Osteoblast (primary cell): ENCODE data around the gene CCDC33. TPM values are rescaled to one million over a fixed set of nuclear protein-coding genes. Genes with fewer than 3 reads are reported as not detected.

Source experiments
- DNase-seq: peaks from one replicate; pipeline ENCODE4 v3.0.0; 2011; ENCODE audit warnings: low spot score, mixed read lengths; ENCODE audit not compliant: insufficient read length; ENCODE audit errors: missing footprints
- H2AFZ ChIP-seq: 2 replicates; pipeline ENCODE4 v1.6.0; 2011; ENCODE audit warnings: mild to moderate bottlenecking, low read length
- H3K27ac ChIP-seq: 2 replicates; pipeline ENCODE4 v1.5.1; 2011; ENCODE audit warnings: mild to moderate bottlenecking, low read depth, low read length, moderate library complexity
- H3K27me3 ChIP-seq: 2 replicates; pipeline ENCODE4 v1.6.0; 2012; ENCODE audit warnings: mild to moderate bottlenecking, control low read depth, inconsistent platforms, low read length, moderate library complexity; ENCODE audit not compliant: insufficient read depth
- H3K36me3 ChIP-seq: 2 replicates; pipeline ENCODE4 v1.5.1; 2011; ENCODE audit warnings: mild to moderate bottlenecking, low read length, control low read depth, moderate library complexity; ENCODE audit not compliant: insufficient read depth
- H3K4me1 ChIP-seq: 2 replicates; pipeline ENCODE4 v1.5.1; 2011; ENCODE audit warnings: mild to moderate bottlenecking, low read length, control low read depth, moderate library complexity; ENCODE audit not compliant: insufficient read depth
- H3K4me2 ChIP-seq: 2 replicates; pipeline ENCODE4 v1.6.0; 2011; ENCODE audit warnings: mild to moderate bottlenecking, low read length; ENCODE audit not compliant: insufficient read depth
- H3K4me3 ChIP-seq: fragments of 200-600 bp; sonication (generic); 3 replicates; pipeline ENCODE4 v1.5.1; 2012; ENCODE audit warnings: mild to moderate bottlenecking, low read length, inconsistent platforms; ENCODE audit not compliant: insufficient read depth
- H3K79me2 ChIP-seq: 2 replicates; pipeline ENCODE4 v1.6.0; 2012; ENCODE audit warnings: mild to moderate bottlenecking, low read length, control low read depth, inconsistent platforms; ENCODE audit not compliant: insufficient read depth
- H3K9me3 ChIP-seq: 2 replicates; pipeline ENCODE4 v1.5.1; 2011; ENCODE audit warnings: low read depth, low read length, control low read depth
- H4K20me1 ChIP-seq: 2 replicates; pipeline ENCODE4 v1.6.0; 2012; ENCODE audit warnings: mild to moderate bottlenecking, low read length, control low read depth; ENCODE audit not compliant: insufficient read depth
- CTCF ChIP-seq: IDR thresholded peaks from 2 replicates; pipeline ENCODE4 v1.5.1; 2011; ENCODE audit warnings: mild to moderate bottlenecking, low read depth, low read length, moderate library complexity; ENCODE audit errors: extremely low read depth
- total RNA-seq: library from RNA; depleted of rRNA; stranded (reverse); fragments of >200 nt; gene quantifications from 2 replicates; pipeline ENCODE4 v1.2.3, GENCODE V29; 2012

CCDC33 gene
- total RNA-seq, 1 donor: not detected

GRCh38 chr15:74337607-74338211 lies 101.6 kb downstream of the CCDC33 start:
- Histone ChIP-seq H3K4me2 (no peak overlapping the region), H3K27ac (no peak overlapping the region), H3K4me3 (no peak overlapping the region), H3K9me3 (no peaks in the 10 kb centered on the region), H3K79me2 (no peaks in the 10 kb centered on the region), H3K4me1 (peaks cover 16% of the 10 kb centered on the region), H4K20me1 (peaks cover 4% of the 10 kb centered on the region), H3K36me3 (no peaks in the 10 kb centered on the region), H2AFZ (no peak overlapping the region), H3K27me3 (no peaks in the 10 kb centered on the region)
- no peak for TF ChIP-seq CTCF
- DNase-seq: peak; percentile 5

GRCh38 chr15:74338676-74339075 lies 102.5 kb downstream of the CCDC33 start:
- H3K4me2 ChIP-seq: no peak overlapping the region
- no peaks in the 10 kb centered on the region for H3K27me3 ChIP-seq
- H3K79me2 ChIP-seq: no peaks in the 10 kb centered on the region
- TF ChIP-seq CTCF: no peak
- H2AFZ ChIP-seq: no peak overlapping the region
- no peaks in the 10 kb centered on the region for H3K36me3 ChIP-seq
- peaks cover 16% of the 10 kb centered on the region for H3K4me1 ChIP-seq
- peaks cover 4% of the 10 kb centered on the region for H4K20me1 ChIP-seq
- no peak overlapping the region for H3K27ac ChIP-seq
- no peak overlapping the region for H3K4me3 ChIP-seq
- H3K9me3 ChIP-seq: no peaks in the 10 kb centered on the region
- DNase-seq: no peak

GRCh38 chr15:74339371-74339770 lies 103.2 kb downstream of the CCDC33 start:
- Histone ChIP-seq H3K4me1 (peaks cover 16% of the 10 kb centered on the region), H3K36me3 (no peaks in the 10 kb centered on the region), H3K4me2 (no peak overlapping the region), H3K27me3 (no peaks in the 10 kb centered on the region), H3K27ac (no peak overlapping the region), H3K9me3 (no peaks in the 10 kb centered on the region), H3K4me3 (no peak overlapping the region), H4K20me1 (peaks cover 4% of the 10 kb centered on the region), H3K79me2 (no peaks in the 10 kb centered on the region), H2AFZ (no peak overlapping the region)
- no peak for TF ChIP-seq CTCF
- DNase-seq: no peak

- peaks cover 4% of the 10 kb centered on the region for H4K20me1 ChIP-seq
- H2AFZ ChIP-seq: no peak overlapping the region
- H3K27ac ChIP-seq: no peak overlapping the region
- no peak overlapping the region for H3K4me2 ChIP-seq
- DNase-seq: no peak
- no peaks in the 10 kb centered on the region for H3K79me2 ChIP-seq
- peaks cover 16% of the 10 kb centered on the region for H3K4me1 ChIP-seq
- no peaks in the 10 kb centered on the region for H3K9me3 ChIP-seq
- no peak for TF ChIP-seq CTCF
- H3K4me3 ChIP-seq: no peak overlapping the region
- no peaks in the 10 kb centered on the region for H3K36me3 ChIP-seq
- no peaks in the 10 kb centered on the region for H3K27me3 ChIP-seq
These were observed 104.0 kb downstream of the CCDC33 start for GRCh38 chr15:74340150-74340549.
